Measurements from ENCODE around the gene ALG12.

GRCh38 chr22:49913026-49913425 lies 5.2 kb downstream of the ALG12 start:
- TF ChIP-seq EZH2 (IDR thresholded peaks at IDR 0.05) (no peak), CTCF (IDR thresholded peaks at IDR 0.05 in 2 of 3, conservative IDR thresholded peaks at IDR 0.05 in 1 of 3; ENCODE audit: borderline replicate concordance in 1 of 3, insufficient read depth in 1 of 3, low read depth in 2 of 3, low read length in 2 of 3) (no peak), CEBPB (IDR thresholded peaks at IDR 0.05; ENCODE audit: low read depth) (no peak), MAX (IDR thresholded peaks at IDR 0.05) (no peak), EZH2phosphoT487 (IDR thresholded peaks at IDR 0.05; ENCODE audit: borderline replicate concordance) (no peak), POLR2AphosphoS5 (IDR thresholded peaks at IDR 0.05; ENCODE audit: low read depth, low read length) (no peak)
